Measurements from ENCODE around the gene NUDT2.

Gene NUDT2

GRCh38 chr9:34377404-34377746 is 48.0 kb downstream of the NUDT2 start:
- Histone ChIP-seq H3K4me3 (ENCODE audit: low read length) (peak overlapping the region; percentile 48; the same call in 1 of the 2 replicates), H3K9me3 (ENCODE audit: control insufficient read depth, insufficient read depth, low read length) (no peaks in the 10 kb centered on the region), H3K36me3 (ENCODE audit: control insufficient read depth, insufficient read depth, low read length) (no peaks in the 10 kb centered on the region; the same call in 1 of the 2 replicates), H3K4me1 (ENCODE audit: control insufficient read depth, insufficient read depth, low read length) (peaks cover 9% of the 10 kb centered on the region), H3K27me3 (ENCODE audit: control insufficient read depth, insufficient read depth, low read length) (peaks cover 7% of the 10 kb centered on the region; the same call in 1 of the 2 replicates), H3K27ac (ENCODE audit: low read length) (no peak overlapping the region)
- WGBS (ENCODE audit: insufficient coverage, insufficient read length), result no CpG with 5 or more reads among the region's 21 CpGs
- no peak for DNase-seq (ENCODE audit: low read depth, low spot score)

- no CpG with 5 or more reads among the region's 3 CpGs for WGBS (ENCODE audit: insufficient coverage, insufficient read length)
These were observed 49.1 kb downstream of the NUDT2 start for GRCh38 chr9:34378376-34379060.

GRCh38 chr9:34379334-34380033 is 50.1 kb downstream of the NUDT2 start:
- Histone ChIP-seq H3K4me1 (ENCODE audit: control insufficient read depth, insufficient read depth, low read length) (peaks cover 9% of the 10 kb centered on the region), H3K4me3 (ENCODE audit: low read length) (peak overlapping the region; percentile 54; the same call in 1 of the 2 replicates), H3K27ac (ENCODE audit: low read length) (no peak overlapping the region), H3K9me3 (ENCODE audit: control insufficient read depth, insufficient read depth, low read length) (no peaks in the 10 kb centered on the region), H3K36me3 (ENCODE audit: control insufficient read depth, insufficient read depth, low read length) (no peaks in the 10 kb centered on the region), H3K27me3 (ENCODE audit: control insufficient read depth, insufficient read depth, low read length) (peaks cover 7% of the 10 kb centered on the region; the same call in 1 of the 2 replicates)
- peak; percentile 96 for DNase-seq (ENCODE audit: low read depth, low spot score)
- no CpG with 5 or more reads among the region's 35 CpGs for WGBS (ENCODE audit: insufficient coverage, insufficient read length)

More at GRCh38 chr9:34378376-34379060, 49.1 kb downstream of the NUDT2 start:
- no peak for DNase-seq (ENCODE audit: low read depth, low spot score)
- Histone ChIP-seq H3K27ac (ENCODE audit: low read length) (no peak overlapping the region), H3K4me3 (ENCODE audit: low read length) (no peak overlapping the region), H3K4me1 (ENCODE audit: control insufficient read depth, insufficient read depth, low read length) (peaks cover 9% of the 10 kb centered on the region), H3K36me3 (ENCODE audit: control insufficient read depth, insufficient read depth, low read length) (no peaks in the 10 kb centered on the region), H3K9me3 (ENCODE audit: control insufficient read depth, insufficient read depth, low read length) (no peaks in the 10 kb centered on the region), H3K27me3 (ENCODE audit: control insufficient read depth, insufficient read depth, low read length) (peaks cover 7% of the 10 kb centered on the region; the same call in 1 of the 2 replicates)

GRCh38 chr9:34380034-34380510 is 50.7 kb downstream of the NUDT2 start:
- H3K27me3 ChIP-seq (ENCODE audit: control insufficient read depth, insufficient read depth, low read length), result peaks cover 7% of the 10 kb centered on the region; the same call in 1 of the 2 replicates
- H3K27ac ChIP-seq (ENCODE audit: low read length), result no peak overlapping the region
- no CpG with 5 or more reads among the region's 24 CpGs for WGBS (ENCODE audit: insufficient coverage, insufficient read length)
- no peak for DNase-seq (ENCODE audit: low read depth, low spot score)
- H3K4me3 ChIP-seq (ENCODE audit: low read length), result peak overlapping the region; percentile 54
- H3K36me3 ChIP-seq (ENCODE audit: control insufficient read depth, insufficient read depth, low read length), result no peaks in the 10 kb centered on the region
- H3K9me3 ChIP-seq (ENCODE audit: control insufficient read depth, insufficient read depth, low read length), result no peaks in the 10 kb centered on the region
- H3K4me1 ChIP-seq (ENCODE audit: control insufficient read depth, insufficient read depth, low read length), result peaks cover 9% of the 10 kb centered on the region; the same call in 1 of the 2 replicates

GRCh38 chr9:34380511-34381315 is 51.3 kb downstream of the NUDT2 start:
- no peaks in the 10 kb centered on the region for H3K9me3 ChIP-seq (ENCODE audit: control insufficient read depth, insufficient read depth, low read length)
- H3K27me3 ChIP-seq (ENCODE audit: control insufficient read depth, insufficient read depth, low read length), result peaks cover 7% of the 10 kb centered on the region; the same call in 1 of the 2 replicates
- H3K36me3 ChIP-seq (ENCODE audit: control insufficient read depth, insufficient read depth, low read length), result no peaks in the 10 kb centered on the region
- WGBS (ENCODE audit: insufficient coverage, insufficient read length), result no CpG with 5 or more reads among the region's 59 CpGs
- no peak overlapping the region for H3K27ac ChIP-seq (ENCODE audit: low read length)
- peak overlapping the region; percentile 54 for H3K4me3 ChIP-seq (ENCODE audit: low read length)
- peaks cover 8% of the 10 kb centered on the region; the same call in 1 of the 2 replicates for H3K4me1 ChIP-seq (ENCODE audit: control insufficient read depth, insufficient read depth, low read length)
- no peak for DNase-seq (ENCODE audit: low read depth, low spot score)

GRCh38 chr9:34381323-34381722 is 52.0 kb downstream of the NUDT2 start:
- H3K36me3 ChIP-seq (ENCODE audit: control insufficient read depth, insufficient read depth, low read length), result no peaks in the 10 kb centered on the region
- H3K9me3 ChIP-seq (ENCODE audit: control insufficient read depth, insufficient read depth, low read length), result no peaks in the 10 kb centered on the region
- peak overlapping the region; percentile 51; the same call in 1 of the 2 replicates for H3K4me3 ChIP-seq (ENCODE audit: low read length)
- H3K27me3 ChIP-seq (ENCODE audit: control insufficient read depth, insufficient read depth, low read length), result peaks cover 7% of the 10 kb centered on the region; the same call in 1 of the 2 replicates
- no peak overlapping the region for H3K27ac ChIP-seq (ENCODE audit: low read length)
- no peak for DNase-seq (ENCODE audit: low read depth, low spot score)
- WGBS (ENCODE audit: insufficient coverage, insufficient read length), result no CpG with 5 or more reads among the region's 17 CpGs
- H3K4me1 ChIP-seq (ENCODE audit: control insufficient read depth, insufficient read depth, low read length), result peaks cover 5% of the 10 kb centered on the region; the same call in 1 of the 2 replicates

- Histone ChIP-seq H3K9me3 (ENCODE audit: control insufficient read depth, insufficient read depth, low read length) (no peaks in the 10 kb centered on the region), H3K4me1 (ENCODE audit: control insufficient read depth, insufficient read depth, low read length) (peaks cover 5% of the 10 kb centered on the region; the same call in 1 of the 2 replicates), H3K27me3 (ENCODE audit: control insufficient read depth, insufficient read depth, low read length) (peaks cover 7% of the 10 kb centered on the region; the same call in 1 of the 2 replicates), H3K36me3 (ENCODE audit: control insufficient read depth, insufficient read depth, low read length) (no peaks in the 10 kb centered on the region), H3K27ac (ENCODE audit: low read length) (no peak overlapping the region), H3K4me3 (ENCODE audit: low read length) (no peak overlapping the region)
- DNase-seq (ENCODE audit: low read depth, low spot score), result no peak
- no CpG with 5 or more reads among the region's 5 CpGs for WGBS (ENCODE audit: insufficient coverage, insufficient read length)
These were observed 52.7 kb downstream of the NUDT2 start for GRCh38 chr9:34382054-34382453.

GRCh38 chr9:34382879-34383278 is 53.5 kb downstream of the NUDT2 start:
- Histone ChIP-seq H3K36me3 (ENCODE audit: control insufficient read depth, insufficient read depth, low read length) (no peaks in the 10 kb centered on the region), H3K4me3 (ENCODE audit: low read length) (no peak overlapping the region), H3K9me3 (ENCODE audit: control insufficient read depth, insufficient read depth, low read length) (no peaks in the 10 kb centered on the region), H3K27me3 (ENCODE audit: control insufficient read depth, insufficient read depth, low read length) (peaks cover 7% of the 10 kb centered on the region; the same call in 1 of the 2 replicates), H3K27ac (ENCODE audit: low read length) (no peak overlapping the region), H3K4me1 (ENCODE audit: control insufficient read depth, insufficient read depth, low read length) (peaks cover 5% of the 10 kb centered on the region; the same call in 1 of the 2 replicates)
- no peak for DNase-seq (ENCODE audit: low read depth, low spot score)
- no CpG with 5 or more reads among the region's 3 CpGs for WGBS (ENCODE audit: insufficient coverage, insufficient read length)

- Histone ChIP-seq H3K36me3 (ENCODE audit: control insufficient read depth, insufficient read depth, low read length) (no peaks in the 10 kb centered on the region), H3K4me3 (ENCODE audit: low read length) (no peak overlapping the region), H3K27ac (ENCODE audit: low read length) (no peak overlapping the region), H3K9me3 (ENCODE audit: control insufficient read depth, insufficient read depth, low read length) (no peaks in the 10 kb centered on the region), H3K27me3 (ENCODE audit: control insufficient read depth, insufficient read depth, low read length) (peaks cover 7% of the 10 kb centered on the region; the same call in 1 of the 2 replicates), H3K4me1 (ENCODE audit: control insufficient read depth, insufficient read depth, low read length) (peaks cover 5% of the 10 kb centered on the region; the same call in 1 of the 2 replicates)
- no peak for DNase-seq (ENCODE audit: low read depth, low spot score)
- WGBS (ENCODE audit: insufficient coverage, insufficient read length), result no CpG with 5 or more reads among the region's 4 CpGs
These were observed 54.5 kb downstream of the NUDT2 start for GRCh38 chr9:34383904-34384303.
